Caco-2 (cell line): Measurements from ENCODE around the gene WDFY2. TPM values are rescaled to one million over a fixed set of nuclear protein-coding genes. Genes with fewer than 3 reads are reported as not detected.
A peak's percentile ranks its signal among the peaks of the same experiment; 100 is the strongest.

ENCODE experiments used
- BruUV-seq: library from RNA; stranded (reverse); fragments of 400-500 nt; replicated peaks from 2 replicates; lab custom pipeline; 2021; lab: Mats Ljungman, UMichigan
- CTCF ChIA-PET: fragments of 300-600 bp; sonication (Branson Sonifier 250); formaldehyde crosslinking; loops from one replicate; lab custom pipeline; 2022; ENCODE audit warnings: antibody characterized with exemption; lab: Charles Lee
- POLR2A ChIA-PET: fragments of 300-600 bp; sonication (Branson Sonifier 250); formaldehyde crosslinking; loops from one replicate; lab custom pipeline; 2022; ENCODE audit warnings: antibody characterized with exemption; lab: Charles Lee
- DNase-seq, 2 experiments: peaks; one replicate each; pipeline versions ENCODE4 v3.0.0 to v3.0.0-alpha.2; 2020 to 2022
- H3K27me3 ChIP-seq: replicated peaks from 2 replicates; pipeline ENCODE4 v1.6.0; 2011; ENCODE audit warnings: low read length; ENCODE audit not compliant: control insufficient read depth, insufficient read depth
- H3K36me3 ChIP-seq: 2 replicates; pipeline ENCODE4 v1.5.1; 2011; ENCODE audit warnings: low read length; ENCODE audit not compliant: control insufficient read depth, insufficient read depth
- H3K4me1 ChIP-seq: fragments of 250-450 bp; sonication (Bioruptor Pico); 2 replicates; pipeline ENCODE4 v1.5.1; 2020; ENCODE audit warnings: mild to moderate bottlenecking
- H3K4me3 ChIP-seq: 2 replicates; pipeline ENCODE4 v1.5.1; 2011; ENCODE audit warnings: low read depth, mild to moderate bottlenecking, control low read depth, low read length
- H3K9me3 ChIP-seq: fragments of 250-450 bp; sonication (Bioruptor Pico); 2 replicates; pipeline ENCODE4 v1.5.1; 2020; ENCODE audit warnings: mild to moderate bottlenecking, moderate library complexity
- H3K27ac Mint-ChIP-seq: one replicate; pipeline ENCODE4 v1.8.0; 2022; ENCODE audit warnings: mixed read lengths; ENCODE audit not compliant: unreplicated experiment
- H3K27me3 Mint-ChIP-seq: one replicate; pipeline ENCODE4 v1.8.0; 2022; ENCODE audit warnings: mixed read lengths; ENCODE audit not compliant: insufficient read depth, unreplicated experiment
- H3K36me3 Mint-ChIP-seq: one replicate; pipeline ENCODE4 v1.8.0; 2022; ENCODE audit warnings: mild to moderate bottlenecking, mixed read lengths; ENCODE audit not compliant: insufficient read depth, unreplicated experiment
- H3K4me1 Mint-ChIP-seq: one replicate; pipeline ENCODE4 v1.8.0; 2022; ENCODE audit warnings: low read depth, mixed read lengths; ENCODE audit not compliant: unreplicated experiment
- H3K4me3 Mint-ChIP-seq: one replicate; pipeline ENCODE4 v1.8.0; 2022; ENCODE audit warnings: mild to moderate bottlenecking, moderate library complexity, mixed read lengths; ENCODE audit not compliant: unreplicated experiment
- H3K9me3 Mint-ChIP-seq: one replicate; pipeline ENCODE4 v1.8.0; 2022; ENCODE audit warnings: mixed read lengths; ENCODE audit not compliant: unreplicated experiment
- CTCF ChIP-seq, 2 experiments: fragments of 200-600 bp in 1 of 2; IDR thresholded peaks; 1 replicate in 1 of 2; 2 replicates in 1 of 2; pipeline versions ENCODE4 v1.5.1 to v1.8.0; 2011 to 2022; ENCODE audit warnings: antibody characterized with exemption in 1 of 2, control low read depth in 1 of 2, inconsistent platforms in 1 of 2, low read depth in 1 of 2, low read length in 1 of 2, mild to moderate bottlenecking in 1 of 2, moderate library complexity in 1 of 2; ENCODE audit not compliant: insufficient read depth in 1 of 2, severe bottlenecking in 1 of 2, unreplicated experiment in 1 of 2
- intact Hi-C: fragments of 100-400 bp; cut with micrococcal nuclease; formaldehyde crosslinking; loops from one replicate; pipeline ENCODE4 v1.10.0; 2022; ENCODE audit not compliant: unreplicated experiment
- total RNA-seq: library from RNA; stranded (reverse); gene quantifications from 2 replicates; pipeline ENCODE4 v1.2.3, GENCODE V29; 2022

WDFY2 gene
- total RNA-seq, 1 experiment from 2014 or later, result 9.2 TPM

- Histone ChIP-seq H3K9me3 (no peaks in the 10 kb centered on the region), H3K27me3 (no peaks in the 10 kb centered on the region), H3K4me3 (no peak overlapping the region), H3K4me1 (peaks cover 26% of the 10 kb centered on the region), H3K36me3 (no peaks in the 10 kb centered on the region)
- intact Hi-C loops, result loop anchor here (5.0 kb wide), 1 partner anchor 57 kb away; no protein-coding TSS in a partner anchor
- Mint-ChIP-seq H3K4me3 (no peak overlapping the region), H3K27me3 (peaks cover 3% of the 10 kb centered on the region), H3K36me3 (no peaks in the 10 kb centered on the region), H3K9me3 (peaks cover 10% of the 10 kb centered on the region), H3K4me1 (peaks cover 22% of the 10 kb centered on the region), H3K27ac (no peak overlapping the region)
- ChIA-PET CTCF (no interaction called here), POLR2A (no interaction called here)
- BruUV-seq, result no TSS peak
- DNase-seq, result no peak
- TF ChIP-seq CTCF (IDR thresholded peaks at IDR 0.05; ENCODE audit: insufficient read depth in 1 of 2, low read depth in 1 of 2, low read length in 1 of 2, severe bottlenecking in 1 of 2, unreplicated experiment in 1 of 2), result no peak
Observed at GRCh38 chr13:51579676-51580075, 4.6 kb upstream of the WDFY2 start.

DNA sequence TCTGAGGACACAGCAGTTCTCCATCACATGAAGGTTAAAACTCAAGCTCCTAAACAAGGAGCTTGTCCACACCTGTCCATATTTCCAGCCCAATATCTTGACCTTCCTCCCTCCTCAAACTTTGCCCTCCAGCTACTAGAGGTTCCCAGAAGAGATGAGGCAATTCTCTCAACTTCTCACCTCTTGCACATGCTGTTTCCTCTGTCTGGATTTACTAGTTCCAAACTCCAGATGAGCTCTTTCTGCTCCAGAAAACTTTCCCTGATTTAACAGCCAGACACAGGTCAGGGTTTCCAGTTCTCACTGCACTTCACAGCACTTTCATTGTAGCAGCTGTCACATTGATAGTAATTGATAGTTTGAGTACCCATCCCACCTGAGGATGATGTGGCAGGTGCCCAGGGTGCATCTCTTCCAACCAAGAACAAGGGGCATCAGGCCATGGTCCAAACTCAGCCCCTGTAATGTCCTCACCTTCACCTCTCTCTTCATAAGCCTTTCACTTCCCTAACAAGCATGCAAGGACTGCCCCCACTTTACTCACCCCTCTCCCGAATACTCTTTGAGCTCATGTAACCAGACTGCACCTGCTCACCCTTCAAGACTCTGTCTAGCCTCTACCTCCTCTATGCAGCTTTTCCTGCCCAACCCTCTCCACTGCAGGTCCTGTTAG, 3.0 kb upstream of the WDFY2 start:
- H3K4me1 Mint-ChIP-seq, result peaks cover 22% of the 10 kb centered on the region
- TF ChIP-seq CTCF (IDR thresholded peaks at IDR 0.05; ENCODE audit: insufficient read depth in 1 of 2, low read depth in 1 of 2, low read length in 1 of 2, severe bottlenecking in 1 of 2, unreplicated experiment in 1 of 2), result no peak
- peaks cover 31% of the 10 kb centered on the region for H3K4me1 ChIP-seq
- DNase-seq, result no peak
- no peaks in the 10 kb centered on the region for H3K27me3 ChIP-seq
- H3K36me3 Mint-ChIP-seq, result no peaks in the 10 kb centered on the region
- no peak overlapping the region for H3K4me3 ChIP-seq
- no peaks in the 10 kb centered on the region for H3K9me3 ChIP-seq
- peaks cover 10% of the 10 kb centered on the region for H3K9me3 Mint-ChIP-seq
- peaks cover 3% of the 10 kb centered on the region for H3K27me3 Mint-ChIP-seq
- CTCF ChIA-PET, result no interaction called here
- H3K36me3 ChIP-seq, result no peaks in the 10 kb centered on the region
- BruUV-seq, result no TSS peak
- POLR2A ChIA-PET, result interaction anchor here (1.7 kb wide), 1 partner anchor 128 kb away, joined by 8 read pairs; the partner anchor contains the start of gene INTS6
- no peak overlapping the region for H3K4me3 Mint-ChIP-seq
- intact Hi-C loops, result loop anchor here (5.0 kb wide), 1 partner anchor 59 kb away; no protein-coding TSS in a partner anchor
- no peak overlapping the region for H3K27ac Mint-ChIP-seq

DNA sequence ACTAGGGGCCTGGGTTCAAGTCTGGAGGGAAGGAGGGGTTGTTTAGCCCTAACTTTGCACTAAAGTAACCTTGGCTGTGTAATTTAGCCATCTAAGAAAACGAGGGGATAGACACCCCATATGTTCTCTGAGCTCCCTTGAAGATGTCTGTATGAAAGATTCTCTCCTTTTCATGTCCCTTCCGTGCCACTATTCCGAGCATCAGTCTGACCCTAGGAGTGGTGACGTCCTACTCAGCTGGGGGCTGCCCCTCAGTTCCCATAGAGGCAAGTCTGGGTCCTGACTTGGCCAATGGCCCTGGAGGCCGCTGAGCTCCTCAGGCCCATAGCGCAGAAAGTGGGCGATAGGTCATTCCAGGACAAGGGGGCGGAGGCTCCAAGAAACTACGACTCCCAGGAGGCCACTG, 790 bp upstream of the WDFY2 start:
- no peak for TF ChIP-seq CTCF (IDR thresholded peaks at IDR 0.05; ENCODE audit: insufficient read depth in 1 of 2, low read depth in 1 of 2, low read length in 1 of 2, severe bottlenecking in 1 of 2, unreplicated experiment in 1 of 2)
- POLR2A ChIA-PET, result interaction anchor here (0.6 to 1.2 kb wide), 3 partner anchors 123 to 137 kb away, joined by 3 to 18 read pairs (median 3); partner anchors contain the start of gene INTS6
- no peaks in the 10 kb centered on the region for H3K27me3 ChIP-seq
- H3K36me3 ChIP-seq, result no peaks in the 10 kb centered on the region
- Mint-ChIP-seq H3K27ac (peak overlapping the region; percentile 38), H3K27me3 (peaks cover 3% of the 10 kb centered on the region), H3K36me3 (no peaks in the 10 kb centered on the region), H3K9me3 (peaks cover 10% of the 10 kb centered on the region), H3K4me3 (peak overlapping the region; percentile 75), H3K4me1 (peaks cover 7% of the 10 kb centered on the region)
- DNase-seq, result no peak
- H3K9me3 ChIP-seq, result no peaks in the 10 kb centered on the region
- intact Hi-C loops, result loop anchor here (2.0 to 5.0 kb wide), 2 partner anchors 27 to 61 kb away; no protein-coding TSS in a partner anchor
- BruUV-seq, result TSS peak; percentile 76
- CTCF ChIA-PET, result no interaction called here
- H3K4me1 ChIP-seq, result peaks cover 21% of the 10 kb centered on the region
- peak overlapping the region; percentile 70 for H3K4me3 ChIP-seq
